Endothelial cell of umbilical vein (primary cell): ENCODE data around the gene KCNC1. TPM values are rescaled to one million over a fixed set of nuclear protein-coding genes. Genes with fewer than 3 reads are reported as not detected.

Experiments
- BruUV-seq: library from RNA; stranded (reverse); fragments of 400-500 nt; replicated peaks from 2 replicates; lab custom pipeline; 2021; lab: Mats Ljungman, UMichigan
- CTCF ChIA-PET: fragments of 300-600, 350-600 bp; sonication (Branson Sonifier 250); formaldehyde crosslinking; loops from one replicate; lab custom pipeline; 2021; ENCODE audit warnings: antibody characterized with exemption, inconsistent platforms; lab: Charles Lee
- POLR2A ChIA-PET: fragments of 300-600, 350-600 bp; sonication (Branson Sonifier 250); formaldehyde crosslinking; loops from one replicate; lab custom pipeline; 2021; ENCODE audit warnings: antibody characterized with exemption, inconsistent platforms; lab: Charles Lee
- DNase-seq: peaks from one replicate; pipeline ENCODE4 v3.0.0-alpha.2; 2011; ENCODE audit warnings: low read depth, low spot score
- FAIRE-seq: peaks from 2 replicates; lab custom pipeline; 2011; peaks lifted over from hg19 to GRCh38; lab: Jason Lieb, UNC
- H2AFZ ChIP-seq: 2 replicates; pipeline ENCODE4 v1.6.0; 2012; ENCODE audit warnings: low read depth, low read length, control low read depth, inconsistent platforms
- H3K27ac ChIP-seq: 2 replicates; pipeline ENCODE4 v1.5.1; 2011; ENCODE audit warnings: low read depth, mild to moderate bottlenecking, control low read depth, low read length, moderate library complexity; ENCODE audit not compliant: insufficient read depth
- H3K27me3 ChIP-seq, 2 experiments: 2 replicates each; pipeline versions ENCODE4 v1.6.0 to v1.6.1; 2011; ENCODE audit warnings: low read length in 2 of 2, mixed read lengths in 1 of 2; ENCODE audit not compliant: control insufficient read depth in 2 of 2, insufficient read depth in 2 of 2
- H3K36me3 ChIP-seq, 2 experiments: 2 replicates in 1 of 2; 3 replicates in 1 of 2; pipeline ENCODE4 v1.5.1; 2011; ENCODE audit warnings: low read length in 2 of 2, mild to moderate bottlenecking in 1 of 2, moderate library complexity in 1 of 2; ENCODE audit not compliant: control insufficient read depth in 2 of 2, insufficient read depth in 2 of 2; ENCODE audit errors: extremely low read depth in 1 of 2
- H3K4me1 ChIP-seq: 3 replicates; pipeline ENCODE4 v1.5.1; 2011; ENCODE audit warnings: mild to moderate bottlenecking, low read length; ENCODE audit not compliant: control insufficient read depth, insufficient read depth; ENCODE audit errors: extremely low read depth
- H3K4me2 ChIP-seq: 2 replicates; pipeline ENCODE4 v1.6.1; 2011; ENCODE audit warnings: low read length, control low read depth, mixed read lengths; ENCODE audit not compliant: insufficient read depth
- H3K4me3 ChIP-seq, 3 experiments: fragments of 200-600 bp in 1 of 3; sonication (generic), shearing (Covaris generic) in 1 of 3; replicated peaks in 1 of 3; 2 replicates each; pipeline ENCODE4 v1.5.1; 2011 to 2016; ENCODE audit warnings: control low read depth in 3 of 3, low read length in 3 of 3, mild to moderate bottlenecking in 2 of 3, inconsistent platforms in 1 of 3, low read depth in 1 of 3, moderate library complexity in 1 of 3; ENCODE audit not compliant: insufficient read depth in 1 of 3
- H3K79me2 ChIP-seq: 2 replicates; pipeline ENCODE4 v1.6.0; 2012; ENCODE audit warnings: low read length, inconsistent platforms; ENCODE audit not compliant: control insufficient read depth, insufficient read depth
- H3K9ac ChIP-seq: replicated peaks from 2 replicates; pipeline ENCODE3; 2011; ENCODE audit warnings: low read length, control low read depth; ENCODE audit not compliant: insufficient read depth; ENCODE audit errors: extremely low read depth
- H3K9me1 ChIP-seq: replicated peaks from 3 replicates; pipeline ENCODE4 v1.6.0; 2011; ENCODE audit warnings: mild to moderate bottlenecking, low read length; ENCODE audit not compliant: control insufficient read depth, insufficient read depth; ENCODE audit errors: extremely low read depth
- H3K9me3 ChIP-seq: replicated peaks from 2 replicates; pipeline ENCODE4 v1.5.1; 2012; ENCODE audit warnings: low read length, inconsistent platforms; ENCODE audit not compliant: control insufficient read depth, insufficient read depth
- H4K20me1 ChIP-seq: replicated peaks from 2 replicates; pipeline ENCODE3; 2011; ENCODE audit warnings: mild to moderate bottlenecking, low read length; ENCODE audit not compliant: control insufficient read depth, insufficient read depth; ENCODE audit errors: extremely low read depth
- EZH2 ChIP-seq: IDR thresholded peaks from 2 replicates; pipeline ENCODE4 v1.6.1; 2012; ENCODE audit warnings: borderline replicate concordance, low read depth, mild to moderate bottlenecking, moderate library complexity, low read length, inconsistent platforms; ENCODE audit not compliant: severe bottlenecking
- FOS ChIP-seq: IDR thresholded peaks from 2 replicates; pipeline ENCODE4 v1.6.1; 2011; ENCODE audit warnings: mild to moderate bottlenecking, low read length, moderate library complexity, borderline replicate concordance; ENCODE audit not compliant: insufficient read depth
- GATA2 ChIP-seq: IDR thresholded peaks from 2 replicates; pipeline ENCODE4 v1.7.0; 2011; ENCODE audit warnings: low read depth, mild to moderate bottlenecking, moderate library complexity, mixed read lengths, low read length; ENCODE audit not compliant: insufficient read length, insufficient read depth
- JUN ChIP-seq: IDR thresholded peaks from 2 replicates; pipeline ENCODE4 v1.6.1; 2011; ENCODE audit warnings: borderline replicate concordance, low read depth; ENCODE audit not compliant: insufficient read length, insufficient read depth
- MYC ChIP-seq: IDR thresholded peaks from one replicate; pipeline ENCODE4 v1.6.1; 2011; ENCODE audit warnings: mild to moderate bottlenecking, low read depth, low read length
- POLR2A ChIP-seq: IDR thresholded peaks from 2 replicates; pipeline ENCODE4 v1.6.1; 2012; ENCODE audit warnings: low read depth, mild to moderate bottlenecking, control low read depth, low read length
- POLR2AphosphoS5 ChIP-seq: IDR thresholded peaks from 2 replicates; pipeline ENCODE4 v1.6.1; 2012; ENCODE audit warnings: low read depth, mild to moderate bottlenecking, control low read depth, low read length, moderate library complexity; ENCODE audit not compliant: insufficient read depth
- dilution Hi-C: fragments of 300-500 bp; cut with MboI; formaldehyde crosslinking; loops from one replicate; pipeline ENCODE4 v1.15.0; 2019; ENCODE audit warnings: low sequenced_read_pairs; ENCODE audit not compliant: extremely low pct_ligation_motif_present
- intact Hi-C: fragments of 100-400 bp; cut with micrococcal nuclease; formaldehyde crosslinking; loops from one replicate; pipeline ENCODE4 v1.10.0; 2022
- polyA plus RNA-seq, 4 experiments: library from polyadenylated mRNA; depleted of rRNA in 3 of 4; stranded (reverse) in 3 of 4; unstranded in 1 of 4; fragments of >200 nt; gene quantifications; 2 replicates each; pipeline versions ENCODE4 v1.2.1 to v1.2.3, GENCODE V29; 2011 to 2012; ENCODE audit warnings: missing spikeins in 1 of 4
- total RNA-seq: library from RNA; stranded (reverse); gene quantifications from 2 replicates; pipeline ENCODE4 v1.2.3, GENCODE V29; 2021
- TF ChIP-seq, protein P1 (sequence below): IDR thresholded peaks from 2 replicates; pipeline ENCODE4 v1.6.1; 2011; ENCODE audit not compliant: insufficient read depth, insufficient read length
- TF ChIP-seq, protein P2 (sequence below), 2 donors: IDR thresholded peaks; 1 replicate in 1 of 2; 2 replicates in 1 of 2; pipeline ENCODE4 v1.5.1; 2011; ENCODE audit warnings: low read length in 2 of 2, mild to moderate bottlenecking in 2 of 2, moderate library complexity in 2 of 2, control low read depth in 1 of 2, inconsistent platforms in 1 of 2, low read depth in 1 of 2; ENCODE audit not compliant: insufficient read depth in 1 of 2; ENCODE audit errors: extremely low read depth in 1 of 2

The KCNC1 gene
- total and polyA plus RNA-seq, 2 donors (not counting 3 experiments of a cell fraction or from before 2014, with no cell fraction given) = not detected

DNA sequence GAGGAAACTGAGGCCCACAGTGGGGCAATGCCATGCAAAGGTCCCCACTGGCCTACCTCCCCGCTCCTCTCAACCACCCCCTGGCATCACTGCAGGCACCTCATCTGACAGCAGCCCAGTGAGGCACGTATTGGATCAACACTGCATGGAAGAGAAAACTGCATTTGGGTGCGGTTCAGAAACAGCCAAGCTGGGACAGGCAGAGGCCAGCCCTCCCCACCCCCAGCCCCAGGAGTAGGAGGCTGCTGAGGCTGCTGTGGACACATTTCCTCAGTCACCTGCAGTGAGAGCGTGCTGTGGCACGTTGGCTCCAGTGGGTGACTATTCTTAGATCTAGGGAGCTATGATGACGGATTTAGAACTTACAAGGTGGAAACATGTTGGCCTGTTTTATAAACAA is 63.7 kb downstream of the KCNC1 start:
- no peak for TF ChIP-seq POLR2A
- no peak for TF ChIP-seq MYC
- no peak for TF ChIP-seq FOS
- no peak for FAIRE-seq
- ChIA-PET POLR2A (no interaction called here), CTCF (no interaction called here)
- no peaks in the 10 kb centered on the region for H3K9me1 ChIP-seq
- no peaks in the 10 kb centered on the region for H3K27me3 ChIP-seq
- DNase-seq = no peak
- BruUV-seq = no TSS peak
- no peaks in the 10 kb centered on the region for H3K36me3 ChIP-seq
- H3K4me3 ChIP-seq = no peak overlapping the region
- H3K4me1 ChIP-seq = no peaks in the 10 kb centered on the region
- no peak overlapping the region for H3K9ac ChIP-seq
- H4K20me1 ChIP-seq = no peaks in the 10 kb centered on the region
- no peak overlapping the region for H3K4me2 ChIP-seq
- dilution Hi-C loops (no loop called here), intact Hi-C loops (no loop called here)
- no peaks in the 10 kb centered on the region for H3K79me2 ChIP-seq
- H2AFZ ChIP-seq = no peak overlapping the region
- no peaks in the 10 kb centered on the region for H3K9me3 ChIP-seq
- no peak overlapping the region for H3K27ac ChIP-seq

DNA sequence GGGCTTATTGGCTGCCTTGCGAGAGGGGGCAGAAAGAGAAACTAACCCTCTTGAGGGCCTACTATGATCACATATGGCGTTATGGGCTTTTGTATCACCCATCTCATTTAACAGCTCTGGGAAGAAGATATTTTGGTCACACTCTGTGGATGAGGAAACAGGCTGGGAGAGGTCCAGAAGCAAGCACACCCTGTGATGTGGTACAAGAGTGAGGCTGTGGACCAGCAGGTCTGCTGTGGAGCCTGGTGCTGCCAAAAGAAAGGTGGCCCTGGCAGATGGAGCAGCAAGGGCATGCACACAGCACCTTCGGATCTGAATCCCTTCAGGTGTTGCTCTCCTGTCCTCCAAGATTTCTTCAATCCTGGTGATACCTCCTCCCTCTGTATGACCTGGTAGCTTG is 64.1 kb downstream of the KCNC1 start:
- DNase-seq (no peak), FAIRE-seq (no peak)
- Histone ChIP-seq H3K79me2 (no peaks in the 10 kb centered on the region), H3K27ac (no peak overlapping the region), H3K9ac (no peak overlapping the region), H3K36me3 (no peaks in the 10 kb centered on the region), H2AFZ (no peak overlapping the region), H3K4me1 (no peaks in the 10 kb centered on the region), H3K4me2 (no peak overlapping the region), H4K20me1 (no peaks in the 10 kb centered on the region), H3K27me3 (no peaks in the 10 kb centered on the region), H3K4me3 (no peak overlapping the region), H3K9me3 (no peaks in the 10 kb centered on the region), H3K9me1 (no peaks in the 10 kb centered on the region)
- intact Hi-C loops (no loop called here), dilution Hi-C loops (no loop called here)
- TF ChIP-seq EZH2 = no peak
- TF ChIP-seq JUN = no peak
- TF ChIP-seq FOS = no peak
- TF ChIP-seq GATA2 = no peak
- TF ChIP-seq, protein P1, sequence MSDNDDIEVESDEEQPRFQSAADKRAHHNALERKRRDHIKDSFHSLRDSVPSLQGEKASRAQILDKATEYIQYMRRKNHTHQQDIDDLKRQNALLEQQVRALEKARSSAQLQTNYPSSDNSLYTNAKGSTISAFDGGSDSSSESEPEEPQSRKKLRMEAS = no peak
- TF ChIP-seq MYC = no peak
- no peak for TF ChIP-seq POLR2AphosphoS5
- TF ChIP-seq POLR2A = no peak
- TF ChIP-seq, protein P2, sequence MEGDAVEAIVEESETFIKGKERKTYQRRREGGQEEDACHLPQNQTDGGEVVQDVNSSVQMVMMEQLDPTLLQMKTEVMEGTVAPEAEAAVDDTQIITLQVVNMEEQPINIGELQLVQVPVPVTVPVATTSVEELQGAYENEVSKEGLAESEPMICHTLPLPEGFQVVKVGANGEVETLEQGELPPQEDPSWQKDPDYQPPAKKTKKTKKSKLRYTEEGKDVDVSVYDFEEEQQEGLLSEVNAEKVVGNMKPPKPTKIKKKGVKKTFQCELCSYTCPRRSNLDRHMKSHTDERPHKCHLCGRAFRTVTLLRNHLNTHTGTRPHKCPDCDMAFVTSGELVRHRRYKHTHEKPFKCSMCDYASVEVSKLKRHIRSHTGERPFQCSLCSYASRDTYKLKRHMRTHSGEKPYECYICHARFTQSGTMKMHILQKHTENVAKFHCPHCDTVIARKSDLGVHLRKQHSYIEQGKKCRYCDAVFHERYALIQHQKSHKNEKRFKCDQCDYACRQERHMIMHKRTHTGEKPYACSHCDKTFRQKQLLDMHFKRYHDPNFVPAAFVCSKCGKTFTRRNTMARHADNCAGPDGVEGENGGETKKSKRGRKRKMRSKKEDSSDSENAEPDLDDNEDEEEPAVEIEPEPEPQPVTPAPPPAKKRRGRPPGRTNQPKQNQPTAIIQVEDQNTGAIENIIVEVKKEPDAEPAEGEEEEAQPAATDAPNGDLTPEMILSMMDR (IDR thresholded peaks at IDR 0.05; ENCODE audit: extremely low read depth in 1 of 2, insufficient read depth in 1 of 2, low read depth in 1 of 2, low read length in 2 of 2) = no peak
- no TSS peak for BruUV-seq
- CTCF ChIA-PET = no interaction called here
- POLR2A ChIA-PET = no interaction called here
